Stimulated activated naive CD8-positive, alpha-beta T cell treated with anti-CD3 and anti-CD28 coated beads, Interleukin-15, amount 100 ng/mL, for 72 hours (primary cell): ENCODE data around the gene MUTYH.
"Not testable (repeated sequence)": the region's sequence is repeated elsewhere in the genome, so short reads cannot be mapped to it uniquely, and the experiment has no call there.

Source experiments
- ATAC-seq: fragments of 150-1000 bp; cut with Tn5 transposase; 2 replicates; pipeline ENCODE4 v1.10.0; 2021; ENCODE audit warnings: mild to moderate bottlenecking, moderate library complexity
- DNase-seq, 2 donors: peaks; one replicate each; pipeline ENCODE4 v3.0.0; 2021 to 2022
- H3K27ac Mint-ChIP-seq, 2 donors: one replicate each; pipeline ENCODE4 v1.8.0; 2022; ENCODE audit warnings: mild to moderate bottlenecking in 2 of 2, mixed read lengths in 2 of 2, moderate library complexity in 2 of 2
- H3K27me3 Mint-ChIP-seq: one replicate; pipeline ENCODE4 v1.8.0; 2022; ENCODE audit warnings: mixed read lengths
- H3K4me1 Mint-ChIP-seq: one replicate; pipeline ENCODE4 v1.8.0; 2022; ENCODE audit warnings: mild to moderate bottlenecking, mixed read lengths
- H3K4me3 Mint-ChIP-seq, 2 donors: one replicate each; pipeline ENCODE4 v1.8.0; 2022; ENCODE audit warnings: mild to moderate bottlenecking in 2 of 2, mixed read lengths in 2 of 2, moderate library complexity in 1 of 2
- H3K9me3 Mint-ChIP-seq, 2 donors: one replicate each; pipeline ENCODE4 v1.8.0; 2022; ENCODE audit warnings: mixed read lengths in 2 of 2

Gene MUTYH

GRCh38 chr1:45306905-45307304 lies 33.3 kb downstream of the MUTYH start:
- peak overlapping the region; percentile 92 to 97 for H3K27ac Mint-ChIP-seq
- no peak for ATAC-seq
- DNase-seq = no peak
- H3K9me3 Mint-ChIP-seq = no peaks in the 10 kb centered on the region
- H3K4me1 Mint-ChIP-seq = peaks cover 33% of the 10 kb centered on the region
- H3K27me3 Mint-ChIP-seq = no peaks in the 10 kb centered on the region
- peak overlapping the region in 1 of 2 donors; percentile 97 for H3K4me3 Mint-ChIP-seq

GRCh38 chr1:45306319-45306718 lies 33.9 kb downstream of the MUTYH start:
- peak; percentile 47 to 75 for DNase-seq

GRCh38 chr1:45305231-45305630 lies 35.0 kb downstream of the MUTYH start:
- peak overlapping the region in 1 of 2 donors; percentile 60 for H3K27ac Mint-ChIP-seq
- no peak for DNase-seq
- no peaks in the 10 kb centered on the region for H3K27me3 Mint-ChIP-seq
- peaks cover 38% of the 10 kb centered on the region for H3K4me1 Mint-ChIP-seq
- no peak for ATAC-seq
- H3K4me3 Mint-ChIP-seq = peak overlapping the region; percentile 83 to 97
- H3K9me3 Mint-ChIP-seq = no peaks in the 10 kb centered on the region

More at GRCh38 chr1:45306319-45306718, 33.9 kb downstream of the MUTYH start:
- no peaks in the 10 kb centered on the region for H3K27me3 Mint-ChIP-seq
- no peaks in the 10 kb centered on the region for H3K9me3 Mint-ChIP-seq
- H3K4me3 Mint-ChIP-seq = peak overlapping the region; percentile 83 to 97
- H3K27ac Mint-ChIP-seq = peak overlapping the region; percentile 92 to 94
- ATAC-seq = peak; percentile 57
- peaks cover 33% of the 10 kb centered on the region for H3K4me1 Mint-ChIP-seq

GRCh38 chr1:45304311-45305081 lies 35.7 kb downstream of the MUTYH start:
- Mint-ChIP-seq H3K4me3 (peak overlapping the region; percentile 83 to 97), H3K27me3 (no peaks in the 10 kb centered on the region), H3K4me1 (peaks cover 39% of the 10 kb centered on the region), H3K9me3 (no peaks in the 10 kb centered on the region), H3K27ac (peak overlapping the region; percentile 98 to 99)
- ATAC-seq = no peak
- DNase-seq = peak in 1 of 2 donors; percentile 27

- peak; percentile 86 for ATAC-seq
- DNase-seq = peak; percentile 96
- Mint-ChIP-seq H3K9me3 (no peaks in the 10 kb centered on the region), H3K4me3 (peak overlapping the region; percentile 83 to 97), H3K27me3 (no peaks in the 10 kb centered on the region), H3K27ac (peak overlapping the region; percentile 98 to 99), H3K4me1 (peaks cover 39% of the 10 kb centered on the region)
Observed at GRCh38 chr1:45303520-45304310, 36.5 kb downstream of the MUTYH start.

- Mint-ChIP-seq H3K9me3 (no peaks in the 10 kb centered on the region), H3K4me3 (peak overlapping the region; percentile 59 to 68), H3K4me1 (peaks cover 39% of the 10 kb centered on the region), H3K27ac (no peak overlapping the region), H3K27me3 (no peaks in the 10 kb centered on the region)
- no peak for DNase-seq
- ATAC-seq = no peak
Observed at GRCh38 chr1:45302505-45303150, 37.6 kb downstream of the MUTYH start.

- Mint-ChIP-seq H3K27ac (no peak overlapping the region), H3K4me3 (no peak overlapping the region), H3K27me3 (no peaks in the 10 kb centered on the region), H3K9me3 (no peaks in the 10 kb centered on the region), H3K4me1 (peaks cover 24% of the 10 kb centered on the region)
- DNase-seq (no peak), ATAC-seq (no peak)
Observed at GRCh38 chr1:45300669-45300997, 39.6 kb downstream of the MUTYH start.

- ATAC-seq (peak; percentile 38), DNase-seq (peak; percentile 33 to 50)
- Mint-ChIP-seq H3K27ac (no peak overlapping the region), H3K9me3 (no peaks in the 10 kb centered on the region), H3K27me3 (no peaks in the 10 kb centered on the region), H3K4me1 (peaks cover 19% of the 10 kb centered on the region), H3K4me3 (no peak overlapping the region)
Observed at GRCh38 chr1:45299981-45300668, 40.1 kb downstream of the MUTYH start.

GRCh38 chr1:45299296-45299695 lies 40.9 kb downstream of the MUTYH start:
- Mint-ChIP-seq H3K4me1 (peaks cover 10% of the 10 kb centered on the region), H3K27ac (no peak overlapping the region), H3K27me3 (no peaks in the 10 kb centered on the region), H3K9me3 (no peaks in the 10 kb centered on the region), H3K4me3 (no peak overlapping the region)
- ATAC-seq (no peak), DNase-seq (no peak)

GRCh38 chr1:45297666-45298356 lies 42.4 kb downstream of the MUTYH start:
- no peak overlapping the region for H3K4me3 Mint-ChIP-seq
- ATAC-seq = no peak

GRCh38 chr1:45291716-45292115 lies 48.5 kb downstream of the MUTYH start:
- no peak overlapping the region for H3K27ac Mint-ChIP-seq
- no peaks in the 10 kb centered on the region for H3K27me3 Mint-ChIP-seq
- no peak overlapping the region for H3K4me3 Mint-ChIP-seq
- H3K9me3 Mint-ChIP-seq = no peaks in the 10 kb centered on the region
- ATAC-seq (no peak), DNase-seq (no peak)
- H3K4me1 Mint-ChIP-seq = no peaks in the 10 kb centered on the region

More at GRCh38 chr1:45297666-45298356, 42.4 kb downstream of the MUTYH start:
- Mint-ChIP-seq H3K27ac (no peak overlapping the region), H3K27me3 (no peaks in the 10 kb centered on the region), H3K9me3 (no peaks in the 10 kb centered on the region), H3K4me1 (peaks cover 6% of the 10 kb centered on the region)
- no peak for DNase-seq

- not testable (repeated sequence) for H3K27ac Mint-ChIP-seq, DNase-seq, H3K4me3 Mint-ChIP-seq, H3K9me3 Mint-ChIP-seq, H3K4me1 Mint-ChIP-seq, H3K27me3 Mint-ChIP-seq, ATAC-seq
Observed at GRCh38 chr1:45291002-45291401, 49.2 kb downstream of the MUTYH start.

- H3K27ac Mint-ChIP-seq, ATAC-seq, H3K9me3 Mint-ChIP-seq, H3K27me3 Mint-ChIP-seq, DNase-seq, H3K4me1 Mint-ChIP-seq, H3K4me3 Mint-ChIP-seq: not testable (repeated sequence)
Observed at GRCh38 chr1:45286521-45286920, 53.7 kb downstream of the MUTYH start.

- not testable (repeated sequence) for ATAC-seq, H3K4me3 Mint-ChIP-seq, H3K4me1 Mint-ChIP-seq, DNase-seq, H3K27me3 Mint-ChIP-seq, H3K27ac Mint-ChIP-seq, H3K9me3 Mint-ChIP-seq
Observed at GRCh38 chr1:45284858-45285257, 55.4 kb downstream of the MUTYH start.

- Mint-ChIP-seq H3K4me1 (no peaks in the 10 kb centered on the region), H3K9me3 (no peaks in the 10 kb centered on the region), H3K27ac (no peak overlapping the region), H3K27me3 (no peaks in the 10 kb centered on the region), H3K4me3 (no peak overlapping the region)
- ATAC-seq = no peak
- no peak for DNase-seq
Observed at GRCh38 chr1:45282351-45282750, 57.9 kb downstream of the MUTYH start.
